Testis (tissue), 3 donors: ENCODE measurements around the gene KIAA0232. TPM values are rescaled to one million over a fixed set of nuclear protein-coding genes. Genes with fewer than 3 reads are reported as not detected.
A peak's percentile ranks its signal among the peaks of the same experiment; 100 is the strongest.

Experiments
- DNase-seq: peaks from one replicate; pipeline ENCODE4 v3.0.0-alpha.2; 2019
- H3K27ac ChIP-seq, 2 donors: fragments of 200-600 bp; sonication (generic); one replicate each; pipeline ENCODE4 v1.5.1; 2019
- H3K27me3 ChIP-seq: fragments of 200-600 bp; sonication (generic); one replicate; pipeline ENCODE4 v1.5.1; 2019
- H3K36me3 ChIP-seq: fragments of 200-600 bp; sonication (generic); one replicate; pipeline ENCODE4 v1.5.1; 2017; ENCODE audit warnings: low read depth; ENCODE audit errors: missing control alignments
- H3K4me1 ChIP-seq: fragments of 200-600 bp; sonication (generic); one replicate; pipeline ENCODE4 v1.5.1; 2019
- H3K4me3 ChIP-seq, 2 donors: fragments of 200-600 bp; sonication (generic); one replicate each; pipeline ENCODE4 v1.5.1; 2017 to 2019
- H3K9me3 ChIP-seq: fragments of 200-600 bp; sonication (generic); one replicate; pipeline ENCODE4 v1.5.1; 2017
- POLR2A ChIP-seq: fragments of 450-650 bp; IDR thresholded peaks from one replicate; pipeline ENCODE4 v1.6.1; 2017; ENCODE audit warnings: antibody characterized with exemption, mild to moderate bottlenecking, moderate library complexity
- WGBS, 2 donors: methylation state at CpG; one replicate each; pipeline ENCODE4 v1.1.5; 2018; 5-methylcytosine and 5-hydroxymethylcytosine counted together
- intact Hi-C: fragments of 100-400 bp; cut with DNase I; formaldehyde crosslinking; loops from one replicate; pipeline ENCODE4 v1.15.1; 2023; ENCODE audit warnings: low total_unique reads
- polyA plus RNA-seq: library from polyadenylated mRNA; stranded (reverse); fragments of 350-450 nt; fragmentation: Illumina TruSeq; extraction: RNeasy Lipid Tissue Mini Kit (QIAGEN cat#74804); gene quantifications from one replicate; pipeline ENCODE4 v1.2.3, GENCODE V29; 2014; ENCODE audit warnings: low read depth, low replicate concordance; ENCODE audit not compliant: insufficient read depth
- total RNA-seq, 2 donors: library from RNA; depleted of rRNA; stranded (reverse); fragments of >200 nt; gene quantifications; one replicate each; pipeline ENCODE4 v1.2.3, GENCODE V29; 2016
- TF ChIP-seq, protein P1 (sequence below), 3 experiments: fragments of 450-650 bp in 2 of 3; fragments of 200-600 bp in 1 of 3; sonication (generic) in 1 of 3; IDR thresholded peaks; one replicate each; pipeline ENCODE4 v1.5.1; 2016 to 2019; ENCODE audit warnings: antibody characterized with exemption in 3 of 3, mild to moderate bottlenecking in 2 of 3, moderate library complexity in 1 of 3

Gene KIAA0232
- total and polyA plus RNA-seq, 3 donors from 2014 or later = 22.7 to 48.0 (median 47.9) TPM

DNA sequence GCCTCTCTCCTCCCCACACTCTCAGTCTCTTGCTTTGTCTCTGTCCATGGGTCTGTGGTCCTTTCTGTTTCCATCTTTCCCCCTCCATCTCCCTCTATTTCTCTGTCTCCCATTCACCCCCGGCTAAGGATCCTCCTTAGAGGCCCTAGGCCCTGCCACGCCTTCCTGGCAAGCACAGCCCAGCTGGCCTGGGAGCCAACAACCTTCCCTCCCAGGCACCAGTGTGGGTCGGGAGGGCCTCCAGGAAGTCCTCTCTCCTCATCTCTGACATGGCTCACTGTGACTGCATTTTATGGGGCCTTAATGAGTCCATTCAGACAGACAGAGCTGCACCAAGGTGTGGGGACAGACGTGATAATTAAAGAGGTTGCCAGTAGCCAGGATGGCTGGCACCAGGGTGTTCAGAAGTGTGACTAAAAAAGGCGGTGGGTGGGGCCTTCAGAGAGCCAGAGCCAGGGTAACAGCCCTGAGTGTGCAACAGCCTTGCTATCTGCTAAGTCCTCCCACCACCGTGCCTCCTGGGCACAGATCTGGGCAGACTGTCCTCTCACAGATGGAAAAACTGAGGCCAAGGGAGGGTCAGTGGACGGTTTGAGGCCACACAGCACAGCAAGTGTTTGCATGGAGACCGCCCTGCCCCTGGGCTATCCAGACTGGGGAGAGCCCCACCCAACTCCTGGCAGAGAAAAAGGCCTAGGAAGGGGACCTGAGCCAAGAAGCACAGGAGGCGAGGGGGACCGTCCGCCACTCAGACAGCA lies 35.1 kb upstream of the KIAA0232 start:
- Histone ChIP-seq H3K27me3 (no peaks in the 10 kb centered on the region), H3K4me1 (peaks cover 33% of the 10 kb centered on the region), H3K9me3 (no peaks in the 10 kb centered on the region), H3K4me3 (no peak overlapping the region), H3K36me3 (no peaks in the 10 kb centered on the region), H3K27ac (no peak overlapping the region)
- 57 to 62% methylated on average over 7 to 11 of the region's 11 CpGs for WGBS, 2 donors
- intact Hi-C loops = no loop called here
- TF ChIP-seq, protein P1, sequence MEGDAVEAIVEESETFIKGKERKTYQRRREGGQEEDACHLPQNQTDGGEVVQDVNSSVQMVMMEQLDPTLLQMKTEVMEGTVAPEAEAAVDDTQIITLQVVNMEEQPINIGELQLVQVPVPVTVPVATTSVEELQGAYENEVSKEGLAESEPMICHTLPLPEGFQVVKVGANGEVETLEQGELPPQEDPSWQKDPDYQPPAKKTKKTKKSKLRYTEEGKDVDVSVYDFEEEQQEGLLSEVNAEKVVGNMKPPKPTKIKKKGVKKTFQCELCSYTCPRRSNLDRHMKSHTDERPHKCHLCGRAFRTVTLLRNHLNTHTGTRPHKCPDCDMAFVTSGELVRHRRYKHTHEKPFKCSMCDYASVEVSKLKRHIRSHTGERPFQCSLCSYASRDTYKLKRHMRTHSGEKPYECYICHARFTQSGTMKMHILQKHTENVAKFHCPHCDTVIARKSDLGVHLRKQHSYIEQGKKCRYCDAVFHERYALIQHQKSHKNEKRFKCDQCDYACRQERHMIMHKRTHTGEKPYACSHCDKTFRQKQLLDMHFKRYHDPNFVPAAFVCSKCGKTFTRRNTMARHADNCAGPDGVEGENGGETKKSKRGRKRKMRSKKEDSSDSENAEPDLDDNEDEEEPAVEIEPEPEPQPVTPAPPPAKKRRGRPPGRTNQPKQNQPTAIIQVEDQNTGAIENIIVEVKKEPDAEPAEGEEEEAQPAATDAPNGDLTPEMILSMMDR (IDR thresholded peaks at IDR 0.05) = no peak
- no peak for TF ChIP-seq POLR2A
- peak; percentile 66 for DNase-seq

DNA sequence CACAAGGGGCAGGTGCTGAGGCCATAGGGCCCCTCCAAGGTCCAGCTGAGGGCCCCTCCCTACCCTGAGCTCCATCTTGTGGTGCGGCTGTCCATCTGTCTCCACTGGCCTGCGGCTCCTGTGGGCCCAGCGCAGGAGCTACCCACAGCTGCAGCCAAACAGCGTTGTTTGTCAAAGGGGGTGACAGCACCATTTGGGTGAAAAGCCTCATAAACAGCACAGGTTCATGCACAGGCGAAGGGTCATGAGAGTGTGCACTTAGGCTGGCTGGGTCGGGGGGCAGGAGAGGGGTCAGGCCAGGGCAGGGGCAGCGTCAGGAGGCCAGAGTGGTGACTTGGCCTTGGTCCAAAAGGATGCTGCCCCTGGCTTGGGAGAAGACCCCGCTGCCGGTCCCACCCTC lies 34.2 kb upstream of the KIAA0232 start:
- peaks cover 33% of the 10 kb centered on the region for H3K4me1 ChIP-seq
- no peak overlapping the region for H3K4me3 ChIP-seq
- 85 to 87% methylated on average over 9 of the region's 9 CpGs for WGBS, 2 donors
- no peaks in the 10 kb centered on the region for H3K36me3 ChIP-seq
- no peaks in the 10 kb centered on the region for H3K9me3 ChIP-seq
- DNase-seq = no peak
- TF ChIP-seq, protein P1 (IDR thresholded peaks at IDR 0.05) = no peak
- no peak for TF ChIP-seq POLR2A
- intact Hi-C loops = no loop called here
- H3K27me3 ChIP-seq = no peaks in the 10 kb centered on the region
- H3K27ac ChIP-seq = no peak overlapping the region

DNA sequence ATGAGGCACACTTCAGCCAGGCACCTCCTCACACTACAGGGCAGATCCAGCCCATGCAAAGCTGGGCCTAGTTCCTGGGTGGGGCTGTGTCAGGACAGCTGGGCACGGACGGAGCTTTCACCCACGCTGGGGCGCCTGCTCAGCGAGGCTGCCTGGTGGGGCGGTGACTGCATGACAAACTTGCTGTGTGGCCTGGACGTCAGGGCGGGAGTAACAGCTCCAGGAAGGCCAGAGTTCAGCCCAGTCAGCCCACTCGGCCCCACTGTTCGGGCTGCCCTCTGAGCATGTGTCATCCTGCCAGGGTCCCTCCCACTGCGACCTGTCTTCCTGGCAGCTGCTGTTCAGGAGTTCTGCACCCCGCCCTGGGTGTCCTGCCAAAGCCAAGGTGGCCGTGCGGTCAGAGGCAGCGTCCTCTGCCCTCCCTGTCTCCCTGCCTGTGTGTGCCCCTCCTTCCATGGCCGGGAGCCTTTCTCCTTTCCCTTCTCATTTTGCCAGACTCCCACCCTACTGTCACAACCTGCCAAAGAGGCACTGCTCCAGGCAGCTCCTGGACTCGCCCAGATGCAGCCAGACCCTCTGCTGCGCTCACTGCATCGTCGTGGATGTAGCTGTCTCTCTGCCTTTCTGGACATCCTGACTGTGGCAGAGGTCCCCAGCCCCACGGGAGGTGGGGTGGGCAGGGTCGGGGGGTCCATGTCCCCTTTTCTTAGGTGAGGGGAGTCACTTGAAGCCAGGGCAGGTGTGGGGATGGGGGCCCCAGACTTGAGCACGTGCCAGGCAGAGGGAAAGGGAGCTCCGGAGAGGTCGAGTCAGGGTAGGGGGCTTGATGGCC lies 33.0 kb upstream of the KIAA0232 start:
- WGBS, 2 donors = 52% methylated on average over 9 to 25 of the region's 25 CpGs
- DNase-seq = peak; percentile 56

DNA sequence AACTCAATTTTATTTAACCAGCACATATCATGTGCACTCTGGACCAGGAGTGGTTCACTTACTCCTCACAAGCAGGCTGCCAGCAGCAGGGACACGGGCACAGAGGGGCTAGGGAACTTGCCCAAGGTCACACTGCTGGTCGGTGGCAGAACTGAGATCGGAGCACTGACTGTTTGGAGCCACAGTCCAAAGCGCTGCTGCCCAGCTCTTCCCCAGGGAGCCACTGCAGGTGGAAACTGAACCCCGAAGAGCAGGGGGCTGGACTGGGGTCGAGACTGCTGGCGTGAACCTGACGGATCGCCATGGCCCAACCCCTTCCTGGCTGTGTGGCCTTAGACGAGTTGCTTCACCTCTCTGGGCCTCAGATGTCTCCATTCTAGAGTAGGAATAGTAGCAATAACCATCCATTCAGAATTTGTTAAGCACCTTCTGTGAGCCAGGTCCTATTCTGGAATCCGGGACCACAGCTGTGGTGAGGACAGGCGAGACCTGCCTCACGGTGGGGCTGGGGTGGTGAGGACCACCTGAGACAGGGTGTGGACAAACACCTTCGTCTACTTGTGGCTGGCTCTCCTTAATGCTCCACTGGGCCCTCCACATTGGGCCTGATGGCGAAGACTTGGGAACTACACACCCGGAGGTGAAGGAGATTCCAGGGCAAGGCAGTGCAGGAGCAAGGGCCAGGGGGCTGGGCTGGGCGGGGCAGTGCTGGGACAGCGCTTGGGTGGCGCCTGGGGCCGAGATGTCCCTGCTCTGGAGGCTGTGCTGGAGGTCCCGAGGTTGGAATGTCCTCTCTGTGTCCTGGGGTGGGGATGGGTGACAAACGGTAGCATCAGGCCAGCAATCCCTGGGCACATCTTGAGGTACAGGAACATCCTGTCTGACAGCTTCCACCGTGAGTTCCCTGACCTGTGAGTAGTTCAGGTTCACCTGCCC lies 32.0 kb upstream of the KIAA0232 start:
- H3K9me3 ChIP-seq = no peaks in the 10 kb centered on the region
- DNase-seq = no peak
- no peak overlapping the region for H3K4me3 ChIP-seq
- intact Hi-C loops = no loop called here
- peaks cover 39% of the 10 kb centered on the region for H3K4me1 ChIP-seq
- no peak for TF ChIP-seq POLR2A
- no peaks in the 10 kb centered on the region for H3K27me3 ChIP-seq
- 86 to 89% methylated on average over 15 to 23 of the region's 23 CpGs for WGBS, 2 donors
- no peaks in the 10 kb centered on the region for H3K36me3 ChIP-seq
- no peak overlapping the region for H3K27ac ChIP-seq

More for the DNA sequence above, 33.0 kb upstream of the KIAA0232 start:
- TF ChIP-seq POLR2A = no peak
- TF ChIP-seq, protein P1 (IDR thresholded peaks at IDR 0.05) = no peak
- Histone ChIP-seq H3K4me1 (peaks cover 33% of the 10 kb centered on the region), H3K27me3 (no peaks in the 10 kb centered on the region), H3K4me3 (no peak overlapping the region), H3K9me3 (no peaks in the 10 kb centered on the region), H3K36me3 (no peaks in the 10 kb centered on the region), H3K27ac (no peak overlapping the region)
- intact Hi-C loops = no loop called here
